ENCODE measurements around the gene ZNF526.
A peak's percentile ranks its signal among the peaks of the same experiment; 100 is the strongest.

The ZNF526 gene

DNA sequence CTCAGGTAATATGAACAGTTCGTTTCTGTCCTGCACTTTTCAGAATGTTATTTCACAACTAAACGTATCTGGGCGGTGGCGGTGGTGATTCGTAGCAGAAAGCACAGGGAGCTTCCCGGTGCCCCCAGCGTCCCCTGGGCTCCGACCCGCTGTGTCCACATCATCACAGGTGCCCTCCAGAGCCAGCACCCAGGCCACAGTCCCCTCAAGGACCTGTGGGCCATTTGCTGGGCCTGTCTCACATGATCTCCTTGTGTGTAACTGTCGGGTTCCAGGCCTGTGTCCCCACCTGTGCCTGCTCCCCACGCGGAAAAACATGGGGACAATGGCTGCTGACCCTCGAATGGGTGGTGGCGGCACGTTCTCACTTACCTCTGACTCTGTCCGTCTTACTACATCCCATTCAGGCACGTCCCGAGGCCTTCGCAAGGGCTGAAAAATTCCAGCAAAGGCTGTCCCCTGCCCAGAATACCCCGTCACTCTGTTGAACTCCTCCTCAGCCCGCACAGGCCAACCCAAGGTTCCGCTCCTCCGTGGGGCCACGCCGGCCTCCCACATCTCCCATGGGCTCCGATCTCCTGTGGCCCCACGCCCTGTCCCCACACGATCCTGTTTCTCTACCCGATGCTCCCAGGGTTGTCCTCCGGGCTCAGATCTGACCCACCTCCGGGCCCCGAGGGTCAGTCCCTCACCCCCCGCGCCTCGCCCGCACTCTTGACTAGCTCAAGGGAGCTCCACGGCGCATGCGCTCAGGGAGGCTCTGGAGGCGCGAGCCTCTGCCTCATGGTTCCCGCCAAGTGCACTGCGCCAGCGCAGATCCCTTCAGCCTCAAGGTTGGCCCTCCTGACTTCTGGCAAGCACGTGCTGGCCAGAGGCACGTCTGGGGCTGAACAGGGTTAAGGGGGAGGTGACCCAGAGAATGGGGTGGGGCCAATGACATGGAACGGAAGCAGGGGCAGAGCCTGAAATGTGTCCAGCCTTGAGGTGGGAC is 23.8 kb upstream of the ZNF526 start:
- DNase-seq (ENCODE audit: low read depth), result no peak

- no peak for DNase-seq (ENCODE audit: low read depth)
Observed at GRCh38 chr19:42197375-42197817, 22.7 kb upstream of the ZNF526 start.

- DNase-seq (ENCODE audit: low read depth), result peak; percentile 41
Observed at GRCh38 chr19:42198676-42199439, 21.3 kb upstream of the ZNF526 start.

GRCh38 chr19:42199440-42200115 is 20.5 kb upstream of the ZNF526 start:
- peak; percentile 58 for DNase-seq (ENCODE audit: low read depth)

- DNase-seq (ENCODE audit: low read depth), result no peak
Observed at GRCh38 chr19:42200116-42200715, 19.9 kb upstream of the ZNF526 start.

DNA sequence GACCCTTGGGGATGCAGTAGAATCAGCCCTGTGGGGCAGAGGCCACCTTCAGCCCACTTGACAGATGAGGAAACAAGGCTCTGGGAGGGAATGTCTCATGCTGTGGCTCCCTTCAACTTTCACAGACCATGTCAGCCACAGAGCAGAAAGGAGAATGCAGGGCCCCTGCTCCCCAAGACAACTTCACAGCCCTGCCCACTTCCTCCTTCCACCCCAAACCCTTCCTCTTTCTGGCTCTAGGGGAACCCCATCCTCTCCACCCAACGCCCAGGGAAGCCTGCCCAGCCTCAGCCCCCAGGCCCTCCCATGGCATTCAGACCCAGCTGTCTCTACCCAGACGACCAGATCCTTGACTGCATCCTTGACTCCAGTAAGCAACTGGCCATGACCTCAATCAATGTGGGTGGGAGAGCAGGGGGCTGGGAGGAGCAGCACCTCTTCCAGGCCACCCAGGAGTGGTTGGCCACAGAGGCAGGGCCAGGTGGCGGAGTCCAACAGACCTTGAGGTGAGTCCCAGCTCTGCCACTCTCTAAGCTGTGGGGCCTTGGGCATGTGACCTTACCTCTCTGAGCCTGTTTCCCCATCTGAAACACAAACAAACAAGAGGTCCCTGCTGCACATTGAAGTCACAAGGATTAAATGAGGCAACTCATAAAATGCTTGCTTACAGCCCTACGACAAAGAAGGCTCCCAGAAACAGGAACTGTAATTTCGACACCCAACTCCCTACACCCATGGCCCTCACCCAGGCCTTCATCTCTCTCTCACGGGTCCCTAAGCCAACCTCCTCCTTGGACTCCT is 18.4 kb upstream of the ZNF526 start:
- no peak for DNase-seq (ENCODE audit: low read depth)

GRCh38 chr19:42202290-42202880 is 17.7 kb upstream of the ZNF526 start:
- no peak for DNase-seq (ENCODE audit: low read depth)

DNA sequence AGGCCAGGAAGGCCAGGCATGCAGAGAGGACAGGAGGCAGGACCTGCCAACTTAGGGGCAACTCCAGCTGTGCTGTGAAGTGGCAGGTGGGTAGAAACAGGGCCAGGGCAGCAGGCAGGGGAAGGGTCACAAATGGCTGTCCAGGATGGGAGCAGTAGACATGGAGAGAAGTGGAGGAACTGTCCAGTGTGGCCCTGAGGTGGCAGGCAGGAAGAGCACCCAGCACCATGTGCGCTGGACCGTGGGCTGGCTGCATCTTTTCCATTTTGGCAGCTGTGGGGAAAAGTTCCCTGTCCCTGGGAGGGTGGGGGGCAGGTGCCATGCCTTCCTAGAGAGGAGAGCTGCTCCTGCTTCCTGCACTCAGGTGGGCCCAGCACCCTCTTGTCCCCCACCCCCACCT is 16.4 kb upstream of the ZNF526 start:
- DNase-seq (ENCODE audit: low read depth), result no peak

DNA sequence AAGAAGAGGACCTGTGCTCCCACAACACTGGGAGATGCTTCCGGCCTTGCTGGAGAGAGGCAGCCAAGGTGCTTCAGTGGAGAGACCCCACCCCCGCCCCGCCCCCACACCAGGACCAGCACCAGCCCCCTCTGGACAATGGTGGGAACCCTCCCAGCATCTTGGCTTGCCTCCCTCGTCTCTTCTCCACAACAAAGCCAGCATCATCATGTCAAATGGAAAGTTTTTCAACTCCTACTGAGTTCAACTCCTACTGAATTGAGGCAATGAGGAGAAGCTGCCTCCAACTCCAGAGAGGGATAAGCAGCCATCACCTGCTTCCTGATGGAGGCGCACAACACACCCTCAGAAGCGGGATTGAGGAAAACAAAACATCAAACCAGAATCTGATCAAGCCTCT is 15.4 kb upstream of the ZNF526 start:
- DNase-seq (ENCODE audit: low read depth), result no peak

- no peak for DNase-seq (ENCODE audit: low read depth)
Observed at GRCh38 chr19:42206871-42207755, 13.0 kb upstream of the ZNF526 start.

DNA sequence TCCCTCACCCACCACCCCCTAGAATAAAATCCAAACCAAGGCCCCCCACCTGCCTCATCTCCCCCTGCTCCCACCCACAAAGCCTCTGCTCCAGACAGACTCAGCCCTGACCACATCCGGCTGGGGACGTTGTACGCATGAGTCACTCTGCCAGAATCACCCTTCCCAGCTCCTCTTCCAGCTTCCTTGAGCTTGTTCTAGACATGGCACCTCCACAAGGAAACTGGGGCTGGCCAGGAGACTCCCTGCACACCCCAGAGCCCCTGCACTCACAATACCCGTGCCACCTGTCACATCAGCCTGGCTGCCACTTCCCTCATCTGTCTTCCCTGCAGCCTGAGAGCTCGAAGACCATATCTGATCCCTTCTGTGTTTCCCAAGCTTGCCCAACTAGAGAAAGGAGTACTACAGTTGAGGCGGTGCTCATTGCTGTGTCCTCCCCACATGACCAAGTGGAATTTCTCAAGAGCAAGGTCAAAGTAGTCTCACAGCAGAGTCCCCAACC is 12.3 kb upstream of the ZNF526 start:
- DNase-seq (ENCODE audit: low read depth), result no peak

GRCh38 chr19:42208612-42209011 is 11.5 kb upstream of the ZNF526 start:
- DNase-seq (ENCODE audit: low read depth), result no peak

GRCh38 chr19:42212886-42213285 is 7.2 kb upstream of the ZNF526 start:
- no peak for DNase-seq (ENCODE audit: low read depth)

DNA sequence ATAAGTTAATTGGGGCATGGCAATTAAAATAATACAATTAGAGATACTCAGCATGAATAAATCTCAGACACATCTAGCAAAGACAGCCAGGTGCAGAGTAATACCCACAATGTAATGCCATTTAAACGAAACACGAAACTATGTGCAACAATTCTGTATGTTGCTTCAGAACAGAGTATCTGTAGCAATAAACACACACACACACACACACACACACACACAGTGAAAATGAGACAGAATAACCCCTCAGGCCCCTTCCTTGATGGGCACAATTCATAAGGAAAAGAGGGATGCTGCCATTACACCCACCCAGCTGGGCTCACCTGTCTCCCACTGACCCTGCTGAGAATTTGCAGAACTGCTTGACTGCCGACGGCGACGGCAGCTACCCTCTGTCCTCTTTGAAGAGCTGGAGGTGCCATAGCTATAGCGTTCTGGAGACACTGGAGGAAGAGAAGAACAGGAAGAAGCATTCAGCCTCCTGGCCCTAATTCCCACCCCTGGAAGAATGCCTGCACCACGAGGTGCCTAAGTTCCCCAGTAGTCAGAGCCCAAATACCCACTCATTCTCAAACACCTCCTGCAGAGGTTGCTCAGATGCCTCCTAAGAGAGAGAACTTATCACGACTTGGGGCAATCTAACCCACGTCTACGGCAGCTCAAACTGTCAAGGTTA is 5.2 kb upstream of the ZNF526 start:
- no peak for DNase-seq (ENCODE audit: low read depth)

- peak; percentile 27 for DNase-seq (ENCODE audit: low read depth)
Observed at GRCh38 chr19:42216653-42217519, 3.2 kb upstream of the ZNF526 start.

GRCh38 chr19:42217520-42218437 is 2.3 kb upstream of the ZNF526 start, which contains the start of gene DEDD2:
Gene DEDD2, minus strand, starts transcription at chr19:42217677. Its CDS starts 670 bp downstream, at chr19:42217007.
- peak; percentile 100 for DNase-seq (ENCODE audit: low read depth)

- DNase-seq (ENCODE audit: low read depth), result no peak
Observed at GRCh38 chr19:42220751-42221097, 612 bp downstream of the ZNF526 start.
